OCI-LY3 (cell line): ENCODE results near the gene KLRK1.

Experiments
- CTCF ChIP-seq: fragments of 200-600, 300-600 bp; sonication (generic); IDR thresholded peaks from 2 replicates; pipeline ENCODE4 v1.5.1; 2014; ENCODE audit warnings: antibody characterized with exemption, low read length, low read depth
- EZH2phosphoT487 ChIP-seq: fragments of 200-600 bp; shearing (Covaris generic); IDR thresholded peaks from 2 replicates; pipeline ENCODE4 v1.6.1; 2018; ENCODE audit warnings: antibody characterized with exemption, mixed run types, low read depth

DNA sequence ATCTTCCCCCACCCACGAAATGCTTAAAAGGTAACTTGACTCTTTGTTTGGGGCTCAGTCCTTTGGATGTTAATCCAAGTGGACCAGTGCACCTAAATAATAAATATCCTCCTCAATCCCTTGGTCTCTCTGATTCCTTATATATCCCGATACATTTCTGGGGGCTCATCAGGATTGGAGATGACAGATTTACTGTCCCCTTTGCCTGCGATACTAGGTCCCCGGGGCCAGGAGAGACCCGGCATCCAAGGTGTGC is 26.3 kb downstream of the KLRK1 start:
- TF ChIP-seq CTCF (no peak), EZH2phosphoT487 (no peak)
